Lower leg skin (tissue), 4 donors: Measurements from ENCODE around the gene CYP27B1. TPM values are rescaled to one million over a fixed set of nuclear protein-coding genes. Genes with fewer than 3 reads are reported as not detected.

ENCODE experiments used
- DNase-seq, 2 donors: peaks; one replicate each; pipeline ENCODE4 v3.0.0-alpha.2; 2019; ENCODE audit warnings: low spot score in 2 of 2
- H3K4me3 ChIP-seq: fragments of 200-600 bp; sonication (generic); 2 replicates; pipeline ENCODE4 v1.5.1; 2017; ENCODE audit warnings: mild to moderate bottlenecking, low read depth; ENCODE audit not compliant: poor library complexity, severe bottlenecking
- CTCF ChIP-seq, 3 donors: fragments of 450-650 bp; IDR thresholded peaks; one replicate each; pipeline ENCODE4 v1.5.1; 2016; ENCODE audit warnings: antibody characterized with exemption in 3 of 3, mild to moderate bottlenecking in 3 of 3, moderate library complexity in 2 of 3
- POLR2A ChIP-seq, 2 donors: fragments of 450-650 bp; IDR thresholded peaks; one replicate each; pipeline ENCODE4 v1.6.1; 2016 to 2017; ENCODE audit warnings: antibody characterized with exemption in 2 of 2, mild to moderate bottlenecking in 1 of 2, moderate library complexity in 1 of 2
- WGBS, 2 donors: methylation state at CpG; one replicate each; pipeline ENCODE4 v1.1.5; 2018; 5-methylcytosine and 5-hydroxymethylcytosine counted together
- intact Hi-C: fragments of 100-400 bp; cut with DNase I; formaldehyde crosslinking; loops from one replicate; pipeline ENCODE4 v1.15.0; 2023; ENCODE audit warnings: low total_unique reads
- total RNA-seq, 4 donors: library from RNA; depleted of rRNA; stranded (reverse); fragments of >200 nt; gene quantifications; one replicate each; pipeline ENCODE4 v1.1.0, GENCODE V29; 2016

Gene CYP27B1
- total RNA-seq, 4 donors from 2014 or later, result 0.72 to 6.4 (median 1.7) TPM

DNA sequence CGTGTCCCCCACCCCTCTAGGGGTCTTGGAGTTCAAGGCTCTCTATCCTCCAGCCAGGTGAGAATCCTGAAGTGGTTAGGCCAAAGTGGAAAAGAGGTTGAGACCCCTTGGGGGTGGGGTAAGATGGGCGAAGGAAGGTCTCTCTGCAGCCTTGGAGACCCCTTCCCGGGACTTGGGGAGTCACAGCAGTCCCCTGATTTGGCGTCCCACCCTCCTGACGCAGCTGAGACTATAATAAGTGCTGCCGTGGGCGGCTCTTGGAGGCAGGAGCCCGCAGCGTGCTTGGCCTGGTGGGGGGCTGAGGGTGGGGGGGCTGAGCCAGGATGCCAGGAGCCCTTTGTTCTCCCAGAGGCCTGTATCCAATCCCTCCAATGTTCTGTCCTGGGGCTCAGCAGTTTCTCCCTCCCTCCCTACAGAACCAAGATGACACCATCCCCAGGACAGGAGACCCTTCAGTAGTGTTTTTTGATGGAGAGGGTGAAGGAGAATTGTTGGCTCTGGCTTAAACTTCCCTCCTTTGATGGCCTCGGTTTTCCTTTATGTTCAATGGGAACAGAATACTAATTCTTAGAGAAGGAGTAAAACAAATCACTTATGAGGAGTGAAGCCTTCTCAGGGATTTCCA lies 26.9 kb downstream of the CYP27B1 start:
- DNase-seq, result peak in 1 of 2 donors; percentile 70
- intact Hi-C loops, result no loop called here
- WGBS, 2 donors, result 59 to 62% methylated on average over 7 to 10 of the region's 10 CpGs
- no peak overlapping the region for H3K4me3 ChIP-seq
- no peak for TF ChIP-seq POLR2A (IDR thresholded peaks at IDR 0.05)
- no peak for TF ChIP-seq CTCF (IDR thresholded peaks at IDR 0.05)

DNA sequence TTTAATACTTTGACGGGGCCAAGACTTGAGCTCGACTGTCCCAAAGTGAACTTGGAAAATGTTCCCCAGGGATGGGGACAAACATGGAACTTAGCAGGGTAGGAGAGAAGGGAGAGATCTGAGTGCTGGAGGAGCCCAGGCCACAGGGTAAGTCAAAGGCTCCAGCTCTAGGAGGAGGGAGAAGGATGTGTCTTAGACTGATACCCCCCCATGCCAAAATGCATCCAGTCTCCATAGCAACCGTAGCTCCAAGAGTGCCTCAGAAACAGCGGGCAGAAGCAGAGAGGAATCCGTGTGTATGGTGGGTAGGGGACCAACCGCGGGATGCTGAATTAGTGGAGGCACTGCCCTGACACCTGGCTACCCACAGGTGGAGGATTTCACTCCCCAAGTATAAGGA lies 27.5 kb downstream of the CYP27B1 start:
- no peak for TF ChIP-seq POLR2A (IDR thresholded peaks at IDR 0.05)
- TF ChIP-seq CTCF (IDR thresholded peaks at IDR 0.05), result no peak
- intact Hi-C loops, result no loop called here
- no peak overlapping the region for H3K4me3 ChIP-seq
- 19 to 32% methylated on average over 7 of the region's 7 CpGs for WGBS, 2 donors
- DNase-seq, result no peak

DNA sequence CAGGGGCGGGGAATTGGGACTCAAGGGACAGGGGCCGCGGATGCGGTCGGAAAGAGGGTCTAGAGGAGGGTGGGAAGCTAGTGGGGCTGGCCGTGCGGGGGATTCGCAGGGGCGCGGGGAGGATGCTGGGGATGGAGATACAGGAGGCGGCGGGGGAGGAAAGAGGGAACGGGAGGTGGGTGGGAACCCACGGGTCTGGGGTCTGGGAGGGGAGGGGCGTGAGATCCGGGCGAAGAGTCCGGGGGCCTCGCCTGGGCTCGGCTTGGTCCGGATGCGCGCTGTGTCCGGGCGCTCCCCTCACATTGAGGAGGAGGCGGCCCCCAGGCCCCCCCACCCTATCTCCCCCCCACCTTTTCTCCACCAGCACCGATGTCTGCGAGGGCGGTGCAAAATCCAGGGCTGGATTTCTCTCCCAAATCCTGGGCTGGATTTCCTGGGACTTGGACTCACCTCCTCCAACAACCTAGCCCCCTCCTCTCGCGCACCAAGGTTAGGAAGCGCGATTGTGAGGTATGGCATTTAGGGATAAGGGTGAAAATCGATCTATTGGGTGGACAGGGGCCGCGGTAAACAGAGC lies 28.1 kb downstream of the CYP27B1 start, which contains the start of gene AGAP2:
Gene AGAP2, minus strand, starts transcription at position 82 of the 577 bp plus-strand sequence. CDS start 496 bp downstream, outside the sequence.
- intact Hi-C loops, result no loop called here
- no peak within 1 kb of the TSS for H3K4me3 ChIP-seq
- WGBS, 2 donors, result 16 to 33% methylated on average over 34 to 36 of the region's 36 CpGs
- TF ChIP-seq CTCF (IDR thresholded peaks at IDR 0.05) (no peak), POLR2A (IDR thresholded peaks at IDR 0.05) (no peak)
- DNase-seq, result no peak

GRCh38 chr12:57737467-57738460 lies 29.1 kb downstream of the CYP27B1 start:
- 27 to 31% methylated on average over 26 to 32 of the region's 110 CpGs for WGBS, 2 donors

GRCh38 chr12:57736741-57737466 lies 30.0 kb downstream of the CYP27B1 start:
- H3K4me3 ChIP-seq, result no peak overlapping the region
- no peak for TF ChIP-seq POLR2A (IDR thresholded peaks at IDR 0.05)
- no peak for TF ChIP-seq CTCF (IDR thresholded peaks at IDR 0.05)
- intact Hi-C loops, result no loop called here
- no peak for DNase-seq
- 9 to 22% methylated on average over 28 to 29 of the region's 31 CpGs for WGBS, 2 donors

More at GRCh38 chr12:57737467-57738460, 29.1 kb downstream of the CYP27B1 start:
- intact Hi-C loops, result no loop called here
- TF ChIP-seq POLR2A (IDR thresholded peaks at IDR 0.05), result no peak
- DNase-seq, result no peak
- H3K4me3 ChIP-seq, result no peak overlapping the region
